Measurements from ENCODE around the gene TNIK.
"Not testable (repeated sequence)": the region's sequence is repeated elsewhere in the genome, so short reads cannot be mapped to it uniquely, and the experiment has no call there.

Gene TNIK

GRCh38 chr3:171309906-171310359, 150.3 kb downstream of the TNIK start:
- DNase-seq (ENCODE audit: low read depth): no peak

DNA sequence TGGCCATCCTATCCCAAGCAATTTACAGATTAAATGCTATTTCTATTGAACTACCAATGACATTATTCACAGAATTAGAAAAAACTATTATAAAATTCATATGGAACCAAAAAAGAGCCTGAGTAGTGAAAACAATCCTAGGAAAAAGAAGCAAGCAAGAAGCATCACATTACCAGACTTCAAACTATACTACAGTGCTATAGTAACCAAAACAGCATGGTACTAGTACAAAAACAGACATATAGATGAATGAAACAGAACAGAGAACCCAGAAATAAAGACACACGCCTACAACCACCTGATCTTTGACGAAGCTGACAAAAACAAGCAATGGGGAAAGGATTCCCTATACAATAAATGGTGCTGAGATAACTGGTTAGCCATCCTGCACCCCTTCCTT, 152.2 kb downstream of the TNIK start:
- DNase-seq (ENCODE audit: low read depth): no peak

- no peak for DNase-seq (ENCODE audit: low read depth)
These were observed 153.1 kb downstream of the TNIK start for GRCh38 chr3:171307046-171307585.

DNA sequence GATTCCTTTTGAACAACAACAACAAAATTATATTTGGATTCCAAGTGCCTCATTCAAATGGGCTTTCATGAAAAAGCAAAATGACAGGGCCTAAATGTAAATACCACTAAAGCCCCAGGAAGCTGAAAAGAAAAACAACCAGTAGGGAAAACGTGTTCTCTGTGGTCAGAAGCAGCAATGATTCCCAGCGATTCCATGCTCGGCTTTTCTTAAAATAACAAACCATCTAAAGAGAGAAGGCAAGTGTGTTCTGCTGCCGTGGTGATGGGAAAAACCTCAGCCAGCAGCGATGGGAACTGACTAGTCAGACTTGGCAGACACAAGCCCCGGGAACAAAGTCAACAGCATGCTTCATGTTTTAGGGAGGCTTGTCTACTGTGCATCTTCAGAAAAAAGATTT, 153.6 kb downstream of the TNIK start:
- no peak for DNase-seq (ENCODE audit: low read depth)

DNA sequence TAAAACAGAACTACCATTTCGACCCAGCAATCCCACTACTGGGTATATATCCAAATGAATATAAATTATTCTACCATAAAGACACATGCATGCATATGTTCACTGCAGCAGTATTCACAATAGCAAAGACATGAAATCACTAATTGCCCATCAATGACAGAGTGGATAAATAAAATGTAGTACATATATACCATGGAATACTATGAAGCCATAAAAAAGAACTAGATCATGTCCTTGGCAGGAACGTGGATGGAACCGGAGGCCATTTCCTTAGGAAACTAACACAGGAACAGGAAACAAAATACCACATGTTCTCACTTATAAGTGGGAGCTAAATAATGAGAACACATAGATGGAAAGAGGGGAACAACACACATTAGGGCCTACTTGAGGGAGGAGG, 154.4 kb downstream of the TNIK start:
- not testable (repeated sequence) for DNase-seq (ENCODE audit: low read depth)

GRCh38 chr3:171304498-171304897, 155.7 kb downstream of the TNIK start:
- not testable (repeated sequence) for DNase-seq (ENCODE audit: low read depth)

DNA sequence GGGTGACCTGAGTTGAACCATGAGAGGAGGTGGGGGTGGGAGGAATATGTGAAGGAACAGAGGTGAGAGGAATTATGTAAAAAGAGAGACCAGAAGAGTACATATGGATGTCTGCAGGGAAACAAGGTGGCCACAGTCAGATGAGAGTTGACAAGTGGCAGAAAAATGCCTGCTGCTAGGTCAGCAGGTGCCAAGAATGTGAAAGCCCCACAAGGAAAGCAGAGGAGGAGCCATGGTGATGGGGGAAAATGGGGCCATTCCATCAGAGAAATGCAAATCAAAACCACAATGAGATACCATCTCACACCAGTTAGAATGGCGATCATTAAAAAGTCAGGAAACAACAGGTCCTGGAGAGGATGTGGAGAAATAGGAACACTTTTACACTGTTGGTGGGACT, 156.2 kb downstream of the TNIK start:
- not testable (repeated sequence) for DNase-seq (ENCODE audit: low read depth)

DNA sequence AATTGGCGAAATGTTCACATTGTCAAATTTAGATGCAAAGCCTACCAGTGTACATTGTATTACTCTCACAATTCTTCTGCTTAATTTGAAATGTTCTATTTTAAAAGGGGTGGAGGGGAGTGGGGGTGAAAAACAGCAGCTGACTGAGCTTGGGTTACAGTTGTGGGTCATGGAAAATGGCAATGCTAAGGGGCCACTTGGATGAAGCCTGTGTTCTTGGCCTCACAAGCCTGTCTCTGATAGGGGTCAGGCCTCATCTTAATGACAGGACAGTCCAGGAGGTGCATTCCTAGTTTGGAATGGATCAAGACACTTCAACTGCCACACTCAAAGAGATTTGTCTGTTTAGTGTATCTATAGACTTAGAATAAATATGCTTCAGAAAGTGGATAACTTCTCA, 158.2 kb downstream of the TNIK start:
- no peak for DNase-seq (ENCODE audit: low read depth)

DNA sequence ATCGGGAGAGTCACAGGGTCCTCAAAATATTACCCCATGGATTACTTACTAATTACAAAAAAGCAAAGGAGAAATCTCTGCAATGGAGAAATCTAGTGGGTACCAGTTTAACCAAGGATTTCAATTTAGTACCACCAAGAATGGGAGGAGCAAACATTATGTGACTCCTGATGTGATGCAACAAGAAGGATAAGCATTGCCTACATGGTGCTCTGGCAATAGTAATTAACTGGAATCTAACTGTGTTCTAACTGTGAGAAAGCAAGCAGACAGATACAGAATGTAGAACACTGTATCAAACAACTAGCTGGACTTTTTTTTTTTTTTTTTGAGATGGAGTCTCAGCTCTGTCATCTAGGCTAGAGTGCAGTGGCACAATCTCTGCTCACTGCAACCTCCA, 159.2 kb downstream of the TNIK start:
- DNase-seq (ENCODE audit: low read depth): no peak

- DNase-seq (ENCODE audit: low read depth): no peak
These were observed 162.3 kb downstream of the TNIK start for GRCh38 chr3:171297951-171298350.

GRCh38 chr3:171297207-171297606, 163.0 kb downstream of the TNIK start:
- no peak for DNase-seq (ENCODE audit: low read depth)

GRCh38 chr3:171295484-171296373, 164.5 kb downstream of the TNIK start:
- no peak for DNase-seq (ENCODE audit: low read depth)

GRCh38 chr3:171293142-171293782, 166.9 kb downstream of the TNIK start:
- no peak for DNase-seq (ENCODE audit: low read depth)

- no peak for DNase-seq (ENCODE audit: low read depth)
These were observed 169.5 kb downstream of the TNIK start for GRCh38 chr3:171290680-171291079.

DNA sequence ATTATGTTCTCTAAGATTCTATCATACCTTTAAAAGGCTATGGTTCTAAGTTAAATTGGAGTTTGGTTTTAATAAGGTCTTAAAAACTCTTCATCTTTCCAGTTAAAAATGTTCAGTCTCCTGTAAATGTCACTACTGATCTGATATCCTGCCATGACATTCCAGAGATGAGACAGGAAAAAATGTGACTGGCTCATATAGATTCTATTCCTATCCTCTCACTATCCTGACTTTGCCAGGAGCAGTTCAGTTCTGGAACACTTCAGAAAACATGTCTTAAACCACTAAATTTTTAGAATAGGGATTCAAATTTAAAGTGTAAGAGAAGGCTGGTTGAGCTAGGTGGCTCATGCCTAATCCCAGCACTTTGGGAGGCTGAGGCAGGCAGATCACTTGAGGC, 170.9 kb downstream of the TNIK start:
- DNase-seq (ENCODE audit: low read depth): no peak

- not testable (repeated sequence) for DNase-seq (ENCODE audit: low read depth)
These were observed 172.4 kb downstream of the TNIK start for GRCh38 chr3:171287761-171288160.

DNA sequence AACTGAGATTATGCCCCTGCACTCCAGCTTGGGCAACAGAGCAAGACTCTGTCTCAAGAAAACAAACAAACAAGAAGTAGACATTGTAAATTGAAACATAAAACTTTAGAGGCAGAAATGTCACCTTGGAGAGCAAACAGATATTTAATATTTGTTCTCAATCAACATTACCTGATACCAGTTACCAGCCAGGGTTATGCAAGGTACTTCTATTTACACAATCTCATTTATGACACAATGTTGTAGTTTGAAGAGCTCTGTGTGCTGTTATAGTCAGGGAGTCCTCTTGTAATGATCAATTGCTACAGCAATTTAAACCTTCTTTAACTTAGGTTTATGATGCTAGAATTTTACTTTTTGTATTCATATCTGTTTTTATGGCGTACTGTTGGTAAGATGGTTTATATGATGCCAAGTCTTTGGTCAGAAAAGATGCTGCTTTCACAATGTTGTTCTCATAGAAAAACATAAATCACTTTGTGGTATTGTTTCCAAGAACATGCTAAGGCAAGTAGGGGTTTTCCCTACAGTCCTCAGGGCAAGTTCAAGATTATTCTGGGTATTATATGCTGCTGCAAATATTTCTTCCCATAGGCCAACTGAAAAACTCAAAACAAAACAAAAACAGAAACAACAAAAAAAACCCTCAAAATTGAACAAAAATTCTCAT, 173.5 kb downstream of the TNIK start:
- no peak for DNase-seq (ENCODE audit: low read depth)

DNA sequence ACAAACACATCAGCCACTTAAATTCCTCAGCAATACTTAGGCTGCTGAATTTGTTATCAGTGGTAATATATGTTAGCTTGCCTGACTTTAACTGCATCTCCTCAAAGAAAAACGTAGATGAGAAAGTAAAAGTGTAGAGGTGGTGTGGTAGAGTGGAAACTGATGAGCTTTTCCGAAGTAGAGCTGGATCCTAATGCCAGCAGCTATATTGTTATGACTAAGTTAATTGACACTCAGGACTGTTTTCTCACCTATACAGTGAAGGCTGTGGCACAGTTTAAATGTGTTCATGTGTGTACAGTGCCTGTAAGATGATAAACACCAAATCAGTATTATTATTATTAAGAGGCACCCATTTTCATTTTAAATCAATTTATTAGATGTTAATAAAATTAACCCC, 174.9 kb downstream of the TNIK start:
- no peak for DNase-seq (ENCODE audit: low read depth)

- DNase-seq (ENCODE audit: low read depth): no peak
These were observed 175.7 kb downstream of the TNIK start for GRCh38 chr3:171284308-171285075.

DNA sequence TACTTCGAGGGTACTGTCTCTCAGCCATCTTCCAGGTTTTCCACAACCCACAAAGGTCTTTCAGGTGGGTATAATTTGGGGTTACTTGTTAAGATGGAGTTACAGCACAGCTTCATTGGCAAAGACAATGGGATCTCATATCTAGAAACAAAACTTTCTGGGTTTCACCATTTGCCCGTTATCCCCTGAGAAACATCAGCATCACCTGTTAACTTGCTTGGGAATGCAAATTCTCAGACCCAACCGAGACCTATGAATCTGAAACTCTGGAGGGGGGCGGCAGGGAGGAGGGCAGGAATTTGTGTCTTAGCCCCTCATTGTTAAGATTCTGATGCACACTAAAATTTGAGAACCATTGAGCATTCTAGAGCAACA, 176.4 kb downstream of the TNIK start:
- no peak for DNase-seq (ENCODE audit: low read depth)

- DNase-seq (ENCODE audit: low read depth): no peak
These were observed 176.9 kb downstream of the TNIK start for GRCh38 chr3:171283183-171283847.

Data from stimulated activated CD8-positive, alpha-beta memory T cell treated with anti-CD3 and anti-CD28 coated beads, Interleukin-12 subunit alpha, Interleukin-12 subunit beta, amount 100 ng/mL, for 1 hour (primary cell).